OCI-LY3 (cell line): ENCODE data around the gene SLC36A1.
A peak's percentile ranks its signal among the peaks of the same experiment; 100 is the strongest.
"Not testable (repeated sequence)": the region's sequence is repeated elsewhere in the genome, so short reads cannot be mapped to it uniquely, and the experiment has no call there.

Source experiments
- H2AFZ ChIP-seq: fragments of 200-600, 300-600 bp; shearing (Covaris generic); 2 replicates; pipeline ENCODE4 v1.6.0; 2014; ENCODE audit warnings: antibody characterized with exemption, low read depth, low read length
- H3K27ac ChIP-seq: fragments of 200-600, 300-600 bp; sonication (generic); 2 replicates; pipeline ENCODE4 v1.5.1; 2014; ENCODE audit warnings: mild to moderate bottlenecking, low read length, moderate library complexity, mixed read lengths
- H3K27me3 ChIP-seq: fragments of 200-600, 300-600 bp; sonication (generic); 2 replicates; pipeline ENCODE4 v1.6.1; 2014; ENCODE audit warnings: low read depth, low read length, mixed read lengths
- H3K36me3 ChIP-seq: fragments of 200-600, 300-600 bp; sonication (generic); replicated peaks from 2 replicates; pipeline ENCODE3; 2014; ENCODE audit warnings: low read depth, low read length, mixed read lengths
- H3K4me1 ChIP-seq: fragments of 300-600, 200-600 bp; sonication (generic); 2 replicates; pipeline ENCODE4 v1.6.1; 2014; ENCODE audit warnings: low read length, mixed read lengths
- H3K4me2 ChIP-seq: fragments of 200-600, 300-600 bp; sonication (generic); 2 replicates; pipeline ENCODE4 v1.6.1; 2014; ENCODE audit warnings: low read length, mixed read lengths
- H3K4me3 ChIP-seq: fragments of 300-600, 200-600 bp; sonication (generic); 2 replicates; pipeline ENCODE4 v1.5.1; 2014; ENCODE audit warnings: antibody characterized with exemption, mild to moderate bottlenecking, low read length, moderate library complexity
- H3K79me2 ChIP-seq: fragments of 300-600, 200-600 bp; shearing (Covaris generic); 2 replicates; pipeline ENCODE4 v1.6.1; 2014; ENCODE audit warnings: mild to moderate bottlenecking, low read length, mixed read lengths
- H3K9ac ChIP-seq: fragments of 300-600, 200-600 bp; shearing (Covaris generic); 2 replicates; pipeline ENCODE4 v1.6.0; 2014; ENCODE audit warnings: mild to moderate bottlenecking, low read length, moderate library complexity
- H3K9me3 ChIP-seq: fragments of 200-600, 300-600 bp; shearing (Covaris generic); 2 replicates; pipeline ENCODE4 v1.6.1; 2014; ENCODE audit warnings: low read length, mixed read lengths; ENCODE audit not compliant: insufficient read depth
- H4K20me1 ChIP-seq: fragments of 200-600, 300-600 bp; sonication (generic); 2 replicates; pipeline ENCODE4 v1.6.1; 2016; ENCODE audit warnings: low read length, mixed read lengths; ENCODE audit not compliant: insufficient read depth
- CTCF ChIP-seq: fragments of 200-600, 300-600 bp; sonication (generic); IDR thresholded peaks from 2 replicates; pipeline ENCODE4 v1.5.1; 2014; ENCODE audit warnings: antibody characterized with exemption, low read length, low read depth
- EZH2phosphoT487 ChIP-seq: fragments of 200-600 bp; shearing (Covaris generic); IDR thresholded peaks from 2 replicates; pipeline ENCODE4 v1.6.1; 2018; ENCODE audit warnings: antibody characterized with exemption, mixed run types, low read depth

SLC36A1 gene

GRCh38 chr5:151420127-151420526 is 27.3 kb upstream of the SLC36A1 start:
- Histone ChIP-seq H3K9me3 (no peaks in the 10 kb centered on the region), H3K4me3 (no peak overlapping the region), H3K79me2 (no peaks in the 10 kb centered on the region), H4K20me1 (no peaks in the 10 kb centered on the region), H3K9ac (no peak overlapping the region), H3K27ac (no peak overlapping the region), H3K4me2 (no peak overlapping the region), H2AFZ (no peak overlapping the region), H3K27me3 (no peaks in the 10 kb centered on the region), H3K4me1 (no peaks in the 10 kb centered on the region), H3K36me3 (no peaks in the 10 kb centered on the region)
- no peak for TF ChIP-seq EZH2phosphoT487
- TF ChIP-seq CTCF = no peak

- TF ChIP-seq CTCF = no peak
- no peak for TF ChIP-seq EZH2phosphoT487
- Histone ChIP-seq H3K79me2 (no peaks in the 10 kb centered on the region), H3K36me3 (no peaks in the 10 kb centered on the region), H3K9ac (no peak overlapping the region), H3K27me3 (no peaks in the 10 kb centered on the region), H3K9me3 (no peaks in the 10 kb centered on the region), H3K4me1 (peaks cover 18% of the 10 kb centered on the region), H4K20me1 (no peaks in the 10 kb centered on the region), H3K4me3 (no peak overlapping the region), H3K4me2 (no peak overlapping the region), H2AFZ (no peak overlapping the region), H3K27ac (no peak overlapping the region)
These were observed 22.4 kb upstream of the SLC36A1 start for GRCh38 chr5:151424892-151425523.

- not testable (repeated sequence) for H3K79me2 ChIP-seq, H3K27me3 ChIP-seq, H3K27ac ChIP-seq, H3K36me3 ChIP-seq, H3K4me2 ChIP-seq, H2AFZ ChIP-seq, H3K9me3 ChIP-seq, H3K9ac ChIP-seq, H4K20me1 ChIP-seq, H3K4me3 ChIP-seq
- H3K4me1 ChIP-seq = peaks cover 18% of the 10 kb centered on the region
These were observed 21.1 kb upstream of the SLC36A1 start for GRCh38 chr5:151426347-151426746.

DNA sequence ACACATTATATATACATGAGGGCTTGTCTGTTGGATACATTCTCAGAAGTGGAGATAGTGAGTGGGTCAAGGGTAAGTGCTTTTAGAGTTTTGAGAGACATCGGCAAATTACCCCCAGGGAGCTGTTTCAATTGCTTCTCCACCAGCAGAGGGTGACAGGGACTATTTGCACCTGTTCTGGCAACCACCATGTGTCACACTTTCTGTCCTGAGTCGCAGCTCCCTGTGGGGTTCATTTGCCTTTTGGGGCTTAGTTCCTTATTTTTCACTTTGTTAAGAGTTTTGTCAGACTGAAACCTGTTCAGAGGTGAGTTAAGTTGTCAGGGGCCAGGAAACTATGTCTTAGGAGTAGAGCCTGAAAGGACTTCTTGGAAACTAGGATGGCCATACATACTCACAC is 20.1 kb upstream of the SLC36A1 start:
- H3K36me3 ChIP-seq = no peaks in the 10 kb centered on the region
- peak overlapping the region; percentile 83 for H3K4me2 ChIP-seq
- no peaks in the 10 kb centered on the region for H3K27me3 ChIP-seq

More for the DNA sequence above, 20.1 kb upstream of the SLC36A1 start:
- Histone ChIP-seq H3K9me3 (no peaks in the 10 kb centered on the region), H3K79me2 (no peaks in the 10 kb centered on the region), H3K4me1 (peaks cover 18% of the 10 kb centered on the region), H3K9ac (peak overlapping the region; percentile 42; the same call in 1 of the 2 replicates), H2AFZ (peak overlapping the region; percentile 15; the same call in 1 of the 2 replicates), H3K4me3 (peak overlapping the region; percentile 58), H3K27ac (peak overlapping the region; percentile 40), H4K20me1 (no peaks in the 10 kb centered on the region)
- TF ChIP-seq CTCF (peak; percentile 50), EZH2phosphoT487 (no peak)
